ENCODE results near the gene ITGA7.
"Not testable (repeated sequence)": the region's sequence is repeated elsewhere in the genome, so short reads cannot be mapped to it uniquely, and the experiment has no call there.

ITGA7 gene

DNA sequence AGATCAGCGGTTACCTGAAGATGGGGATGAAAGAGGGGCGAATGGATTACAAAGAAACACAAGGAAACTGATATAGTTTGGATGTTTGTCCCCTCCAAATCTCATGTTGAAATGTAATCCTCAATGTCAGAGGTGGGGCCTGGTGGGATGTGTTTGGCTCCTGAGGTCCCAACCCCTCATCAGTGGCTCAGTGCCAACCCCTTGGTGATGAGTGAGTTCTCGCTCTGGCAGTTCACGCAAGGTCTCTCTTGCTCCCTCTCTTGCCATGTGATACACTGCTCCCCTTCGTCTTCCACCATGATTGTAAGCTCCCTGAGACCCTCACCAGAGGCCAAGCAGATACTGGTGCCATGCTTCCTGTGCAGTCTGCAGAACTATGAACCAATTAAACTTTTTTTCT lies 28.0 kb downstream of the ITGA7 start:
- no peak for DNase-seq

DNA sequence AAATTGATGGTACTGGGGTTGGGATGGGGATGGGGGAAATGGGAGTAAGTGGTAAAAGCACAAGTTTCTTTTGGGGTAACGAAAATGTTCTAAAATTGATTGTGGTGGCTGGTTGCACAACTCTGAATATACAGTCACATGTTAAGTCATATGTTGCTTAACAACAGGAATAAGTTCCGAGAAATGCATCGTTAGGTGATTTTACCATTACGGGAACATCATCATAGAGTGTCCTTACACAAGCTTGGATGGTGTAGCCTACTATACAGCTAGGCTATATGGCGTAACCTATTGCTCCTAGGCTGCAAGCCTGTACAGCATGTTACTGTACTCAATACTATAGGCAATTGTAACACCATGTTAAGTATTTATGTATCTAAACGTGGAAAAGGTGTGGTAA lies 31.0 kb downstream of the ITGA7 start:
- no peak for DNase-seq

GRCh38 chr12:55675666-55676065 lies 32.0 kb downstream of the ITGA7 start:
- no peak for DNase-seq

DNA sequence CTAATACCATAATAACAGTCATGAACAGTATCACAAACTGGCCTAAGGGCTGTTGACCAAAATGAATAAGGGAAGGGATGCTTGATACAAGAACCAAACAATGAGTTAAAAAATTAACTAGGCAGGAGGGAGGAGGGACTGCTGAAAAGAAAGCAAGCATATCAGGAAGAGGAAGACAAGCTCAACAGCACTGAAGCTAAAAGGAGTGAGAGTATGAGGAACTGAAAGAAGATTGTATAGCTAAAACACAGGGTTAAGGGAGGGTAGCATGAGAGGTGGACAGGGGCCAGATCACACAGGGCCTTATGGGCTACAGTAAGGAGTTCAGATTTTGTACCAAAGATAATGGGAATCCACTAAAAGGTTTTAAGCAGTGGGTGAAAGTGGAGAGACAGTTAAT lies 34.1 kb downstream of the ITGA7 start:
- no peak for DNase-seq

DNA sequence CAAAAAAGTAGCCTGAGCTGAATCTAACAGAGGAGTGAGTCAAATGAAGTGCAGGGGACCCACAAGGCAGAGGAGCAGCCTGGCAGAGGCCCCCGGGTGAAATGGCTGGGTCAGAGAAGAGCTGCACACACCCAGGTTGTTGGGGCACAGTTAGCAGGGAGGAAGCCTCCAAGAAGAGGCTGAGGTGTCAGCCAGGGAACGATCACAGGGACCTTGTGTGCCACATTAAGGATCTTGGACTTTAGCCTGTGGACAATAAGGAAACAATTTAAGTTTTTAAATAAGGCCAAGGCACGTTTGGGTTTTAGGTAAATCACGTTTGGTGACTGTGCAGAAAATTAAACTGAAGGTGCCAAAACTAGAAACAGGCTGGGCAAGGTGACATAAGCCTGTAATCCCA lies 36.0 kb downstream of the ITGA7 start:
- DNase-seq, result no peak

DNA sequence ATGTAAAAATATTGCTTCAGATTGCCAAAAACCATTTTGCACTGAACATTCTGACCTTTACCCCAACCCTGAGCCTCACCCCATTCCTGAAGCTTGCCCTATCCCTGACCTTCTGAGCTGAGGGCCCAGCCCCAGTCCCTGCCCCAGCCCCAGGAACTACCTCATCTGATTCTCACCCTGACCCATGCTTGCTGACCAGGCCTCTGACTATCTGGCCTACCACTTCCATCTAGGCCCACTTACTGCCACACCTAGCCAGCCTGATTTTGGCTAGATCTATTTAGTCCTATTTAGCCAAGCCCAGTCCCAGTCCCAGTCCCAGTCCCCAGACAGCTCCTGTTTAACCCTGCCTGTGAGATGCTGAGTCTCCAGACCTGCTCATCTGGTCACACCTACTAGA lies 37.4 kb downstream of the ITGA7 start:
- DNase-seq, result no peak

DNA sequence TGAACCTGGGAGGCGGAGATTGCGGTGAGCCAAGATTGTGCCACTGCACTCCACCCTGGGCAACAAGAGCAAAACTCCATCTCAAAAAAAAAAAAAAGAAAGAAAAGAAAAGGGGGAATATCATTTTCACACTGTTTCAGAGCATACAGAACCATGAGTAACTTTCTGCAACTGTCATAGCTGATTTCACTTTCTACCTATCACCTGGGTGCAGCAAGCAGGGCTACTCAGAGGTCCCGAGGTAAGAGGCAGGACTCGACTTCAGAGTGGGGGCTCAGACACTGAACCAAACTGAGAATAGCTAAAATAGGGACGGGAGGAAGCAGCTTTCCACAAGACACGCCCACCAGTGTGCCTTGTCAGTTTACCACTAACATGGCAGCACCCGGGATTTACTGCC lies 41.2 kb downstream of the ITGA7 start:
- no peak for DNase-seq

GRCh38 chr12:55664826-55665225 lies 42.9 kb downstream of the ITGA7 start:
- no peak for DNase-seq

DNA sequence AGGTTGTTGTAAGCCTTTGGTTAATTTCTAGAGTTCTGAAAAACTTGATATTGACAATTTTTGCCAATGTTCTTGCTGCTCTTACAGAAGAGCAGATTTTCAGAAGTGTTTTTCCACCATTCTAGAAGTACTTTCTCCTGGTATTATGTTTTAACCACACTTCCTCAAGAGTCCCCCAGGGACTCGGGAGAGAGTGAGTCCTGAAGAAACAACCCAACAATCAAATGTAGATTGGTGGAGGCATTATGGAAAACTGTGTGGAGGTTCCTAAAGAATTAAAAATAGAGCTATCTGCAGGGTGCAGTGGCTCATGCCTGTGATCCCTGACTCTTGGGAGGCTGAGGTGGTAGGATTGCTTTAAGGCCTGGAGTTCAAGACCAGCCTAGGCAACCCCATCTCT lies 44.3 kb downstream of the ITGA7 start:
- no peak for DNase-seq

DNA sequence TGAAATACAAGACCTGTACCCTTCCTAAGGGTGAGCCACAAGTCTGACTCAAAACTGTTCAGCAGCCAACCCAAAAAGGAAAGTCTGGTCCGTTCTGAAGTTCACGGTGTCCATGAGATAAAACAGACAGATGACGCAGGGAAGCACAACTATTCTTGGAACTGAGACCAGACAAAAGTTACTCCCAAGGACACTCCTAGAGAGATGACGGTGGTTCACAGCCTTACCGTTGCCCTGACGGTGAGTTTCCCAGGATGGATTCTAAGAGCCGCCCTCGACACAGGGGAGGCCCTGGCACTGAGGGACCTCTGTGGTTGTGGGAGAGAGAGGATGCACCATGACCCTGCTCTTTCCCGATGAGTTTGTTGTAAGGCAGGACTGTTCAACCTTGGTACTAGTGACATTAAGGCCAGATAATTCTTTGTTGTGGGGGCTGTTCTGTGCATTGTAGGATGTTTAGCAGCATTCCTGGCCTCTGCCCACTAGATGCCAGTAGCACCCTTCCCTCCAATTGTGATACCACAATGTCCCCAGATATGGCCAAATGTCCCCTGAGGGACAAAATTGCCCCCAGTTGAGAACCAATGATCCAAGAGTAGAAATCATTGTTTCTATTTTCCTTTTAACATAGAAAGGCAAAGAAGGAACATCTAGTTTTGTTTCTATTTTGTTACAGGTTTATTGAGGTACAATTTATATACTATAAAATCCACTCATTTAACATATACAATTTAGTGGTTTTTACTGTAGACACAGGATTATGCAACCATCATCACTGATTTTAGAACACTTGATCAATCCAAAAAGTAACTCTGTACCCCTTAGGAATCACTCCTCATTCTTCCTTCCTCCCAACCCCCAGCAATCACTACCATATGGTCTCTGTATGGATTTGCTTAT lies 48.0 kb downstream of the ITGA7 start:
- peak; percentile 2 for DNase-seq

GRCh38 chr12:55658635-55659391 lies 48.9 kb downstream of the ITGA7 start:
- DNase-seq, result no peak

- no peak for DNase-seq
Observed at GRCh38 chr12:55658212-55658611, 49.5 kb downstream of the ITGA7 start.

DNA sequence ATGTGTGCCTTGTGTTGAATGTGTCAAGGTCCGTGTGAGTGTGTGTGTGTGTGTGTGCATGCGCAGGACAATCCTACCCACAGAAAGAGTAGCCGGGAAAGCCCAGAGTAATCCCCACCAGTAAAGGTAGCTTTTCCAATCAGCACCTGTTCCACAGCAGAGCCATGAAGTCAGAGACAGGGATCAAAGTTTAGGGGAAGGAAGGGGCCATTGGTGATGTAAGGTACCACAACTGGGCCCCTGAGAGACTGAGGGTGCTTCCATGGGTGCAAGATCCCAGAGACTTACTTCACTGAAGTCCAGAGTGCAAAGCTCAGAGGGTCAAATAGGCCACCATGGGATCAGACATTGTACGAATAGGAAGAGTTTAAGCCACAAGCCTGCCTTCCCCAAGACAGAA lies 50.5 kb downstream of the ITGA7 start:
- no peak for DNase-seq

DNA sequence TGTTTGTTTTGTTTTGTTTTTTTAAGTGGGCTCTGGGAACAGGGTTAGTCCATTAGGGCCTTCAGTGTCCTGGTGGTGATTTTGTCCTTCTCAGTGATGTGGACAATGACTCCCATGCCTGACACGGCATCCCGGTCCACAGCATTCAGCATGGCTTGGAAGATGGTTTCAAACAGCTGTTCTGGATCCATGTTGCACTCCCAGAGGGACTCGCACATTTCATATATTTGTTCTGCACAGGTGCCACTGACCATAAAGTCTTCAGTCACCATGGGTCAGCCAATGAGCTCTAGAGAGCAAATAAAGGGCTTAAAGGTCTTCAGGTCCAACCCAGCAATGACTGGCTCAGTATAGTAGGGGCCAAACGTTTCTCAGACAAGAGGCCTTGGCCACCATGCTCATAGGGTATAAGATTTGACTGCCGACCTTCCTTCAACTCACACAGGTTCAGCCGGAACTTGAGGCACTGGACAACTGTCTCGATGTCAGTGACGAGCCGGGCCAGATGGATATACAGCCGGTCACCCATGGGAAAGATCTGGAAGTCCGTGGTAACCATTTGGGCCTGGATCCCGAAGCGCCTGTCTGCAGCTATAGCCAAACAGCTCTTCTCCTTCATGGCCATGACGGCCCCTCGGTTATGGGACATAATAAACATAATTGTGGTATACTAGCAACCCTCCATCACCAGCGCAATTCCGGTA lies 53.0 kb downstream of the ITGA7 start:
- no peak for DNase-seq

GRCh38 chr12:55653031-55653430 lies 54.7 kb downstream of the ITGA7 start:
- no peak for DNase-seq

- no peak for DNase-seq
Observed at GRCh38 chr12:55652352-55652751, 55.4 kb downstream of the ITGA7 start.

DNA sequence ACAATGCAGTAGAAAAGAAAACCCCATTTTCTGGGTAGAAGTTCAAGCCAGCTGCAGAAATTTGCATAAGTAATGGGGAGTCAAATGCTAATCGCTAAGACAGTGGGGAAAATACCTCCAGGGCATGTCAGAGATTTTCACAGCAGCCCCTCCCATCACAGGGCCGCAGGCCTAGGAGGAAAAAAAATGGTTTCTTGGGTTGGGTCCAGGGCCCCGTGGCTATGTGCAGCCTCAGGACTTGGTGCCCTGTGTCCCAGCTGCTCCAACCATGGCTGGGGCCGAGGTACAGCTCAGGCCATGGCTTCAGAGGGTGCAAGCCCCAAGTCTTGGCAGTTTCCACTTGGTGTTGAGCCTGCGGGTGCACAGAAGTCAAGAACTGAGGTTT lies 56.4 kb downstream of the ITGA7 start:
- no peak for DNase-seq

- DNase-seq, result not testable (repeated sequence)
Observed at GRCh38 chr12:55650620-55651298, 56.9 kb downstream of the ITGA7 start.

- no peak for DNase-seq
Observed at GRCh38 chr12:55647027-55647426, 60.7 kb downstream of the ITGA7 start.

GRCh38 chr12:55644591-55644990 lies 63.1 kb downstream of the ITGA7 start:
- DNase-seq, result no peak

GRCh38 chr12:55642669-55643068 lies 65.0 kb downstream of the ITGA7 start:
- DNase-seq, result no peak

GRCh38 chr12:55642267-55642666 lies 65.4 kb downstream of the ITGA7 start:
- no peak for DNase-seq

- DNase-seq, result no peak
Observed at GRCh38 chr12:55641595-55641994, 66.1 kb downstream of the ITGA7 start.

Data from DMS 273 treated with DMSO at 0.1 percent for 48 hours (cell line).